Measurements from ENCODE around the gene SLC24A3.

SLC24A3 gene

GRCh38 chr20:19761841-19762240 lies 549.4 kb downstream of the SLC24A3 start:
- TF ChIP-seq CTCF (IDR thresholded peaks at IDR 0.05; ENCODE audit: low read length, missing control alignments), result no peak
- DNase-seq (ENCODE audit: low read depth), result no peak
- no peak overlapping the region for H3K4me3 ChIP-seq (replicated peaks; ENCODE audit: low read depth, low read length)

- no peak for TF ChIP-seq CTCF (IDR thresholded peaks at IDR 0.05; ENCODE audit: low read length, missing control alignments)
- no peak for DNase-seq (ENCODE audit: low read depth)
- H3K4me3 ChIP-seq (replicated peaks; ENCODE audit: low read depth, low read length), result no peak overlapping the region
Measured at GRCh38 chr20:19764207-19764606, 551.8 kb downstream of the SLC24A3 start.

GRCh38 chr20:19765266-19765665 lies 552.8 kb downstream of the SLC24A3 start:
- no peak overlapping the region for H3K4me3 ChIP-seq (replicated peaks; ENCODE audit: low read depth, low read length)
- no peak for TF ChIP-seq CTCF (IDR thresholded peaks at IDR 0.05; ENCODE audit: low read length, missing control alignments)
- no peak for DNase-seq (ENCODE audit: low read depth)

GRCh38 chr20:19765913-19766312 lies 553.5 kb downstream of the SLC24A3 start:
- TF ChIP-seq CTCF (IDR thresholded peaks at IDR 0.05; ENCODE audit: low read length, missing control alignments), result no peak
- H3K4me3 ChIP-seq (replicated peaks; ENCODE audit: low read depth, low read length), result no peak overlapping the region
- no peak for DNase-seq (ENCODE audit: low read depth)

- DNase-seq (ENCODE audit: low read depth), result no peak
- TF ChIP-seq CTCF (IDR thresholded peaks at IDR 0.05; ENCODE audit: low read length, missing control alignments), result no peak
- H3K4me3 ChIP-seq (replicated peaks; ENCODE audit: low read depth, low read length), result no peak overlapping the region
Measured at GRCh38 chr20:19767070-19767469, 554.6 kb downstream of the SLC24A3 start.

- TF ChIP-seq CTCF (IDR thresholded peaks at IDR 0.05; ENCODE audit: low read length, missing control alignments), result no peak
- H3K4me3 ChIP-seq (replicated peaks; ENCODE audit: low read depth, low read length), result no peak overlapping the region
- DNase-seq (ENCODE audit: low read depth), result no peak
Measured at GRCh38 chr20:19768325-19768842, 555.9 kb downstream of the SLC24A3 start.

GRCh38 chr20:19769507-19769906 lies 557.1 kb downstream of the SLC24A3 start:
- no peak for TF ChIP-seq CTCF (IDR thresholded peaks at IDR 0.05; ENCODE audit: low read length, missing control alignments)
- H3K4me3 ChIP-seq (replicated peaks; ENCODE audit: low read depth, low read length), result no peak overlapping the region
- no peak for DNase-seq (ENCODE audit: low read depth)

All from fibroblast of pulmonary artery (primary cell).